HG03432 (cell line): ENCODE results near the gene DLL1.

Experiments
- ATAC-seq: cut with Tn5 transposase; IDR thresholded peaks from one replicate; pipeline ENCODE4 v1.9.1; 2021; ENCODE audit warnings: mild to moderate bottlenecking, moderate library complexity; ENCODE audit not compliant: unreplicated experiment

DLL1 gene

GRCh38 chr6:170253226-170253909 lies 37.5 kb downstream of the DLL1 start:
- no peak for ATAC-seq

GRCh38 chr6:170251776-170252571 lies 38.9 kb downstream of the DLL1 start:
- no peak for ATAC-seq

- ATAC-seq: no peak
Measured at GRCh38 chr6:170250981-170251775, 39.7 kb downstream of the DLL1 start.

GRCh38 chr6:170250455-170250854 lies 40.4 kb downstream of the DLL1 start:
- no peak for ATAC-seq

- ATAC-seq: no peak
Measured at GRCh38 chr6:170249817-170250216, 41.1 kb downstream of the DLL1 start.

- ATAC-seq: no peak
Measured at GRCh38 chr6:170248861-170249600, 41.8 kb downstream of the DLL1 start.

- no peak for ATAC-seq
Measured at GRCh38 chr6:170248111-170248805, 42.6 kb downstream of the DLL1 start.

GRCh38 chr6:170247178-170247701 lies 43.6 kb downstream of the DLL1 start:
- ATAC-seq: no peak

- no peak for ATAC-seq
Measured at GRCh38 chr6:170245475-170245992, 45.3 kb downstream of the DLL1 start.

GRCh38 chr6:170244721-170245474 lies 46.0 kb downstream of the DLL1 start:
- ATAC-seq: no peak

GRCh38 chr6:170243791-170244291 lies 47.0 kb downstream of the DLL1 start:
- ATAC-seq: no peak

GRCh38 chr6:170243386-170243785 lies 47.5 kb downstream of the DLL1 start:
- no peak for ATAC-seq

- no peak for ATAC-seq
Measured at GRCh38 chr6:170238741-170239565, 51.9 kb downstream of the DLL1 start.

GRCh38 chr6:170237999-170238740 lies 52.7 kb downstream of the DLL1 start:
- no peak for ATAC-seq

GRCh38 chr6:170236131-170236836 lies 54.6 kb downstream of the DLL1 start:
- no peak for ATAC-seq

GRCh38 chr6:170235391-170236125 lies 55.3 kb downstream of the DLL1 start:
- no peak for ATAC-seq
